Neural cell (in vitro differentiated cells): ENCODE results near the gene ADGRF3.

ENCODE experiments used
- EP300 ChIP-seq: fragments of 450-650 bp; conservative IDR thresholded peaks from 2 replicates; pipeline ENCODE4 v1.6.1; 2014; ENCODE audit warnings: antibody characterized with exemption, mild to moderate bottlenecking, moderate library complexity; ENCODE audit not compliant: poor library complexity, severe bottlenecking
- EZH2 ChIP-seq: fragments of 200-600, 300-800 bp; shearing (Covaris generic), sonication (generic); IDR thresholded peaks from 2 replicates; pipeline ENCODE4 v1.6.1; 2014; ENCODE audit warnings: antibody characterized with exemption, low read length, borderline replicate concordance, mild to moderate bottlenecking; ENCODE audit not compliant: insufficient read depth, poor library complexity, severe bottlenecking
- MXI1 ChIP-seq: fragments of 450-650 bp; conservative IDR thresholded peaks from 2 replicates; pipeline ENCODE4 v1.6.1; 2014; ENCODE audit warnings: antibody characterized with exemption, mild to moderate bottlenecking; ENCODE audit not compliant: poor library complexity, severe bottlenecking
- POLR2AphosphoS5 ChIP-seq: IDR thresholded peaks from 2 replicates; pipeline ENCODE4 v1.6.1; 2012
- RAD21 ChIP-seq: fragments of 450-650 bp; conservative IDR thresholded peaks from 2 replicates; pipeline ENCODE4 v1.6.1; 2014; ENCODE audit warnings: antibody characterized with exemption, mild to moderate bottlenecking, moderate library complexity
- SMC3 ChIP-seq: fragments of 450-650 bp; conservative IDR thresholded peaks from 2 replicates; pipeline ENCODE4 v1.6.1; 2014; ENCODE audit warnings: antibody characterized with exemption, mild to moderate bottlenecking, moderate library complexity; ENCODE audit not compliant: poor library complexity
- TAF1 ChIP-seq: IDR thresholded peaks from 2 replicates; pipeline ENCODE4 v1.6.1; 2012; ENCODE audit warnings: low read depth
- TF ChIP-seq, protein P1 (sequence below): fragments of 450-650 bp; IDR thresholded peaks from 2 replicates; pipeline ENCODE4 v1.5.1; 2014; ENCODE audit warnings: antibody characterized with exemption, mild to moderate bottlenecking, moderate library complexity; ENCODE audit not compliant: poor library complexity, severe bottlenecking
- TF ChIP-seq, protein P2 (sequence below): IDR thresholded peaks from 2 replicates; pipeline ENCODE4 v1.6.1; 2012; ENCODE audit warnings: borderline replicate concordance

DNA sequence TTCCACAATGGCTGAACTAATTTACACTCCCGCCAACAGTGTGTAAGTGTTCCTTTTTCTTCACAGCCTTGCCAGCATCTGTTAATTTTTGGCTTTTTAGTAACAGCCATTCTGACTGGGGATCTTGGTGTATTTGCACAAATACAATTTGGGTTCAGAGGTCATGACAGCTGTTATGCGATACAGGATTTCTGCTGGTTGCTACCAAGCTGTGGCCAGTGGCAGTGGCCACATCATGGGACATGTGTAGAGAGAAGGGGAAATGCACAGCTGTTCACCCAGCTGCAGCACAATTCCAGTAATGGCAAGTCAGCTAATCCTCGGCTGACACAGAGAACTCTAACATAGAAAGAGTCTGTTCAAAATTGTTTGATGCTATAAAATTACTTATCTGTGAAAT is 21.7 kb downstream of the ADGRF3 start:
- TF ChIP-seq, protein P1, sequence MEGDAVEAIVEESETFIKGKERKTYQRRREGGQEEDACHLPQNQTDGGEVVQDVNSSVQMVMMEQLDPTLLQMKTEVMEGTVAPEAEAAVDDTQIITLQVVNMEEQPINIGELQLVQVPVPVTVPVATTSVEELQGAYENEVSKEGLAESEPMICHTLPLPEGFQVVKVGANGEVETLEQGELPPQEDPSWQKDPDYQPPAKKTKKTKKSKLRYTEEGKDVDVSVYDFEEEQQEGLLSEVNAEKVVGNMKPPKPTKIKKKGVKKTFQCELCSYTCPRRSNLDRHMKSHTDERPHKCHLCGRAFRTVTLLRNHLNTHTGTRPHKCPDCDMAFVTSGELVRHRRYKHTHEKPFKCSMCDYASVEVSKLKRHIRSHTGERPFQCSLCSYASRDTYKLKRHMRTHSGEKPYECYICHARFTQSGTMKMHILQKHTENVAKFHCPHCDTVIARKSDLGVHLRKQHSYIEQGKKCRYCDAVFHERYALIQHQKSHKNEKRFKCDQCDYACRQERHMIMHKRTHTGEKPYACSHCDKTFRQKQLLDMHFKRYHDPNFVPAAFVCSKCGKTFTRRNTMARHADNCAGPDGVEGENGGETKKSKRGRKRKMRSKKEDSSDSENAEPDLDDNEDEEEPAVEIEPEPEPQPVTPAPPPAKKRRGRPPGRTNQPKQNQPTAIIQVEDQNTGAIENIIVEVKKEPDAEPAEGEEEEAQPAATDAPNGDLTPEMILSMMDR, result no peak
- TF ChIP-seq EP300, result no peak
- TF ChIP-seq POLR2AphosphoS5, result no peak
- no peak for TF ChIP-seq TAF1
- TF ChIP-seq EZH2, result no peak
- TF ChIP-seq, protein P2, sequence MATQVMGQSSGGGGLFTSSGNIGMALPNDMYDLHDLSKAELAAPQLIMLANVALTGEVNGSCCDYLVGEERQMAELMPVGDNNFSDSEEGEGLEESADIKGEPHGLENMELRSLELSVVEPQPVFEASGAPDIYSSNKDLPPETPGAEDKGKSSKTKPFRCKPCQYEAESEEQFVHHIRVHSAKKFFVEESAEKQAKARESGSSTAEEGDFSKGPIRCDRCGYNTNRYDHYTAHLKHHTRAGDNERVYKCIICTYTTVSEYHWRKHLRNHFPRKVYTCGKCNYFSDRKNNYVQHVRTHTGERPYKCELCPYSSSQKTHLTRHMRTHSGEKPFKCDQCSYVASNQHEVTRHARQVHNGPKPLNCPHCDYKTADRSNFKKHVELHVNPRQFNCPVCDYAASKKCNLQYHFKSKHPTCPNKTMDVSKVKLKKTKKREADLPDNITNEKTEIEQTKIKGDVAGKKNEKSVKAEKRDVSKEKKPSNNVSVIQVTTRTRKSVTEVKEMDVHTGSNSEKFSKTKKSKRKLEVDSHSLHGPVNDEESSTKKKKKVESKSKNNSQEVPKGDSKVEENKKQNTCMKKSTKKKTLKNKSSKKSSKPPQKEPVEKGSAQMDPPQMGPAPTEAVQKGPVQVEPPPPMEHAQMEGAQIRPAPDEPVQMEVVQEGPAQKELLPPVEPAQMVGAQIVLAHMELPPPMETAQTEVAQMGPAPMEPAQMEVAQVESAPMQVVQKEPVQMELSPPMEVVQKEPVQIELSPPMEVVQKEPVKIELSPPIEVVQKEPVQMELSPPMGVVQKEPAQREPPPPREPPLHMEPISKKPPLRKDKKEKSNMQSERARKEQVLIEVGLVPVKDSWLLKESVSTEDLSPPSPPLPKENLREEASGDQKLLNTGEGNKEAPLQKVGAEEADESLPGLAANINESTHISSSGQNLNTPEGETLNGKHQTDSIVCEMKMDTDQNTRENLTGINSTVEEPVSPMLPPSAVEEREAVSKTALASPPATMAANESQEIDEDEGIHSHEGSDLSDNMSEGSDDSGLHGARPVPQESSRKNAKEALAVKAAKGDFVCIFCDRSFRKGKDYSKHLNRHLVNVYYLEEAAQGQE, result no peak
- TF ChIP-seq SMC3, result no peak
- no peak for TF ChIP-seq MXI1
- TF ChIP-seq RAD21, result no peak
